NCI-H187 treated with DMSO at 0.1 percent for 48 hours (cell line): ENCODE data around the gene SLCO1B1.
"Not testable (repeated sequence)": the region's sequence is repeated elsewhere in the genome, so short reads cannot be mapped to it uniquely, and the experiment has no call there.

Experiments
- DNase-seq: peaks from one replicate; lab custom pipeline; 2025; lab: John Stamatoyannopoulos, UW

Gene SLCO1B1

GRCh38 chr12:21130998-21131397 is at the start of gene SLCO1B1:
Gene SLCO1B1 (plus strand): TSS chr12:21131194. CDS start chr12:21141575, 10,381 bp downstream.
- DNase-seq, result no peak

- DNase-seq, result not testable (repeated sequence)
Measured at GRCh38 chr12:21084753-21085152, 46.2 kb upstream of the SLCO1B1 start.

GRCh38 chr12:21111732-21112131 is 19.3 kb upstream of the SLCO1B1 start:
- DNase-seq, result no peak

GRCh38 chr12:21113266-21113665 is 17.7 kb upstream of the SLCO1B1 start:
- DNase-seq, result no peak

- no peak for DNase-seq
Measured at GRCh38 chr12:21117995-21118394, 13.0 kb upstream of the SLCO1B1 start.

GRCh38 chr12:21118760-21119159 is 12.2 kb upstream of the SLCO1B1 start:
- DNase-seq, result no peak

GRCh38 chr12:21129351-21129750 is 1.6 kb upstream of the SLCO1B1 start:
- no peak for DNase-seq

GRCh38 chr12:21129906-21130305 is 1.1 kb upstream of the SLCO1B1 start:
- DNase-seq, result no peak

GRCh38 chr12:21137318-21137999 is 6.5 kb downstream of the SLCO1B1 start:
- not testable (repeated sequence) for DNase-seq

GRCh38 chr12:21138016-21138415 is 7.0 kb downstream of the SLCO1B1 start:
- DNase-seq, result no peak

- DNase-seq, result no peak
Measured at GRCh38 chr12:21144309-21144708, 13.3 kb downstream of the SLCO1B1 start.

GRCh38 chr12:21149861-21150260 is 18.9 kb downstream of the SLCO1B1 start:
- DNase-seq, result not testable (repeated sequence)

- no peak for DNase-seq
Measured at GRCh38 chr12:21151184-21151583, 20.2 kb downstream of the SLCO1B1 start.

GRCh38 chr12:21155522-21156351 is 24.7 kb downstream of the SLCO1B1 start:
- DNase-seq, result no peak

GRCh38 chr12:21165048-21165447 is 34.1 kb downstream of the SLCO1B1 start:
- DNase-seq, result no peak

- DNase-seq, result no peak
Measured at GRCh38 chr12:21169878-21170472, 39.0 kb downstream of the SLCO1B1 start.

GRCh38 chr12:21172079-21172478 is 41.1 kb downstream of the SLCO1B1 start:
- DNase-seq, result no peak

GRCh38 chr12:21183721-21184275 is 52.8 kb downstream of the SLCO1B1 start:
- no peak for DNase-seq

GRCh38 chr12:21190016-21190415 is 59.0 kb downstream of the SLCO1B1 start:
- DNase-seq, result no peak

- DNase-seq, result not testable (repeated sequence)
Measured at GRCh38 chr12:21214433-21214832, 83.4 kb downstream of the SLCO1B1 start.

- DNase-seq, result no peak
Measured at GRCh38 chr12:21219206-21219605, 88.2 kb downstream of the SLCO1B1 start.

GRCh38 chr12:21220266-21220665 is 89.3 kb downstream of the SLCO1B1 start:
- no peak for DNase-seq

GRCh38 chr12:21221072-21221471 is 90.1 kb downstream of the SLCO1B1 start:
- no peak for DNase-seq
